Right kidney (tissue), 1 donor: ENCODE measurements around the gene ARHGEF4.

Experiments
- DNase-seq: peaks from one replicate; pipeline ENCODE4 v3.0.0-alpha.2; 2016

The ARHGEF4 gene

DNA sequence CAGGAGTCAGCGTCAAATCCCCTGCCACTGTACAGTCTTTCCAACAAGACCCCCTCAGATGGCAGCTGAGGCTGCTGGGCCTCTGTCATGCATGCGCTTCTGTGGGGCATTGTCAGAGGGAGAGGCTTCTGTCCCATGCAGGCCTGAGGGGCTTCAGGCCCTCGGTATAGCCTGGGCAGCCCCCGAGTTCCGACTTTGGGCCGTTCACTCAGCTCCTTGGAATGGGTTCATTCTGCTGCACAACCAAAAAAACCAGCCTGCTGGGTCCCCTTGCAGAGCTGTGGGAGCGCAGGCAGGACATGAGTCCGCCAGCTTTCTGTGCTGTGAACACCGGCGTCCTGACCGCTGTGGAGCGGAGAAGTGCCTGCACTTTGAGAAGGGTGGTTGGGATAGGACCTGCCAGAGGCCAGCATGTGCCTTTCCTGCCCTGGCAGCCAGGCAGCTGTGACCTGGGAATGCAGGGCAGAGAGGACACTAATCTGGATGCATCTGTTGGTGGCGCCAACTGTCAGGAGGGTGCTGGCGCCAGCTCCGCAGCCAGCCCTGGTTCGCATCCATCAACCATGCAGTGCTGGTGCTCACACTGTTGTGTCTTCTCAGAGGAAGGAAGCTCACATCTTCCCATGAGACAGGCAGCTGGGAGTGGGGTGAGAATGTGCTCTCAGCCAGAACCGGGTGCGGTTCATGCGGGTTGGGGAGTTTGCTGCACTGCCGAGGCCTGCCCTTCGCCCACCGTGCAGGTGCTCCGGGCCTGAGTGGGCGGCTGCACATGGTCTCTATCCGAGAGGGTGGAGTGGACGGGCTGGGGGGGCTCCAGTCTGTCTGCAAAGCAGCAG, 14.3 kb downstream of the ARHGEF4 start:
- no peak for DNase-seq

DNA sequence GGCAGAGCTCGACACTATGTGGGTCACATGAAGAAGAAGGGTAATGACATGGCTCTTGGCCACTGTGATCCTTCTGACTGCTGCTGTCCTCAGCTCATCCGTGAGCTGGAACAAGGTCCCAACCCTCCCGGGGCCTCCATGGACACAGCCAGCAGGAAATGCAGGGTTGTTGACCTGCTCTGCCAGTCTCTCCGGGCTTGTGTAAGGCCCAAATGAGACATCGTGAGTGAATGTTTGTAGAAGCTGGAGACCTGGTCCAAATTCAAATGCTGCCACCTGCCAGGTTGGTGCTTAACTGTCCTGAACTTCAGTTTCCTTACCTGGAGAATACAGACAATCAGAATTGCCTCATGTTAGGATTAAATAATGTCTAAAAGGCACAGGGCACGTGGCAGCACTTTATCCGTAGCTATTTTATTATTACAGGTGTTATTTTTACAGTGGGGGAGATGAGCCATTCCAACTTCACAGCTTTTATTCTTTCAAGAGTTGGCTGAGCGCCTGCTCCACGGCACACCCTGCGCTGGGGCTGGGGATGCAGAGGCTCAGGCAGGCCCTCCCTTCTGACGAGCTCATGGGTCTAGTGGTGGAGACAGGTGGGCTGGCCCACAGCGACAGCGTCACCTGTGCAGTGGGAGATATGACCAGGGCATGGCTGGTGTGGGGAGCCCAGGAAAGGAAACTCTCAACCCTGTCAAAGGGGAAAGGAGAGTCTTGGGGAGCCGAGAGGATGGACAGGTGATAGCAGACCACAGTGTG, 15.1 kb downstream of the ARHGEF4 start:
- DNase-seq, result no peak

DNA sequence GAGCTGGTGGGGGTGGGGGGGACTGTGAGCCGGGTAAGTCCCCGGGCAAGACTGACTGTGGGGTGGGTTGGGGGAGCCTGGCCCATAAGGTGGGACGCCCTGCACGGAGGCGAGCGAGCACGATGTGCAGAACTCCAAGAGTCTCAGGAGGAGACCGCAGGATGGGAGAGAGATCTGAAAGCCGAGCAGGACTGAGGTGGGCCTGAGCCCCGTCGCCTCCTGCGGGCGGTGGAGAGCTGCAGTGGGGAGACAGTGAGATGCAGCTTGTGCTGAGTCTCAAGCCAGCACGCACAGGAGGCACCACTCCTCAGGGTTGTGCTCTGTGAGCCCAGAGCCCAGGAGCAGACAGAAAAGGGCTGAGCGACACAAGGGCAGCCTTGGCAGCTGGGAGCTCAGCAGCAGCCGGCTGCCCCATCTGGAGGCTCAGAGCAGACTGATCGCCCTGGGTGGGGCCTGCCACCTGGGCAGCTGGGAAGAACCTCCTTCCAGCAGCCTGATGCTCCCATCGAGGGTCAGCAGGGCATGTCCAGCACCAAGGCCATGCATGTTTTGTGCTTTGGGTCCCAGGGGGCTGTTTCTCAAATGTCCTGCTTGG, 15.9 kb downstream of the ARHGEF4 start:
- DNase-seq, result no peak

DNA sequence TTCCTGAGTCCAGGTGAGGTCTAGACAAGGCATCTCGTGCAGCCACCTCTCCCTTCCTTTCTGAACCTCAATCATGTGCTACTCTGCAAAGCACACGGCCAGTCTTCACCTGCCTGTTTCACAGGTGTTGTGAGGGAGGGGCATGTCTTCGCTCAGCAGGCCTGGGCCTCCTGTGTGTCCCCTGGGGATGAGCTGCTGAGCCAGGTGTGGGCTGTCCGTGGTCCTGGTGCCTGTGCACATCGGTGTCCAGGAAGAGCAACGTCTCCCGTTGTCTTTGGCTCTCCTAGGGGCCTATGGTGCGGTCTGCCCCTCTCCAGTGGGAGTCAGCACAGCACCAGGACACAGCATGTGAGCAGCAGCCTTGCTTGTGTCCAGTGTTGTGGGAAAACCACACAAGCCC, 16.7 kb downstream of the ARHGEF4 start:
- DNase-seq, result no peak

DNA sequence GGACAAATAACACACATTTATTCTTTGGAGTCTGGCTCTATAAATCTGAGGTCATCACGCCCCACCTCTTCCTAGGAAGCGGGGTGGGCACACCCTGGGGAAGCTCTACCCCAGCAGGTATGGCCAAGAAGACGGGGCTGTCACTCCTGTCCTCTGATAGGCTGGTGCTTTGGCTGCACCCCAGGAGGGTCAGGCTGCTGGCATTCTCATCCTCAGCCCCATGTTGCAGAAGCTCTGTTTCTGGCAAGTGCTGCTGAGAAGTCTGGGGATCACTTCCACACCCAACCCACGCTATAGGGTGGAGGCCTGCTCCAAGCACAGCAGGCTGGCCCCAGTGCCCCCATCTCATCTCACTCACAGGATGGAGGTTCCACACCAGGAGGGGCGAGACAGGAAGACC, 17.6 kb downstream of the ARHGEF4 start:
- DNase-seq, result no peak

DNA sequence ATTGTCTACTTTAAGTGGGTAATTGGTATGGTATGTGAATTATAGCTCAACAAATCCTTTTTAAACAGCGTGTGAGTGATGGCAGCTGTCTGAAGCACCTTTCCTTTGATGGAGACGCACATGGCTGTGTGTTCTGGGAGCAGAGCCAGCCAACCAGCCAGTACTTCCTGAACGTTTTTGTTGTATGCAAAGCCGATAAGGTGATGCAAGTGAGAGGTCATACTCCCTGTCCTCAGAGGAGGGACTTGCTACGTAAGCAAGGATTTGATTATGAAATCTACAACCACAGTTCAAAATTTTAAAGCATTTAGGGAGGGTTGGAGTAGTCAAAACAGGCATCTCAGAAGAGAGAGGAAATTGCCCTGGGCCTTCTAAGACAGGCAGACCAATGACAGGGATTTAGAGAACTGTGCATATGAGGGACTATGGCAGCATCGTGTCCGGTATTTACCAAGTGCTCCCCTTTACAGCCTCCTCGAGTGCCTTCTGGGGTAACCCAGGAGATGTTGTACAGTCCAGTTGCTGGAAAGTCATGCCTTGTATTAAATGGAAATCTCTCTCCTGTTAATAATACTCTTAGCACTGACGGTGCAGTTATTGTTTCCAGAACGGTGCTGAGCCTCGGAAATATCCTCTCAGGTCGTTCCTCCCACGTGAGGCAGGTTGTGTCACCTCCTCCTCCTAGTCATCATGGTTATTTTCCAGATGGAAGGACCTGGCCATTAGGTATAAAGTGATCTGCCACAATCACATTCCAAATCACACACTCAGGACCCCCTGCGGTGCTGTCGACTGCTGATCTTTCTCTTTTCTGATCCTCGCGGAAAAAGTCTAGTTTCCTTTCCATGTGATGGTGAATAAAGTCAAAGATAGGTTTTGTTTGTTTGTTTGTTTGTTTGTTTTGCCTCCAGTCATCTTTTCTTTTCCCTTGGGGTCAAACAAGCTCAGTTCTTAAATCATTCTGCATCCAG, 28.4 kb downstream of the ARHGEF4 start:
- DNase-seq, result no peak

DNA sequence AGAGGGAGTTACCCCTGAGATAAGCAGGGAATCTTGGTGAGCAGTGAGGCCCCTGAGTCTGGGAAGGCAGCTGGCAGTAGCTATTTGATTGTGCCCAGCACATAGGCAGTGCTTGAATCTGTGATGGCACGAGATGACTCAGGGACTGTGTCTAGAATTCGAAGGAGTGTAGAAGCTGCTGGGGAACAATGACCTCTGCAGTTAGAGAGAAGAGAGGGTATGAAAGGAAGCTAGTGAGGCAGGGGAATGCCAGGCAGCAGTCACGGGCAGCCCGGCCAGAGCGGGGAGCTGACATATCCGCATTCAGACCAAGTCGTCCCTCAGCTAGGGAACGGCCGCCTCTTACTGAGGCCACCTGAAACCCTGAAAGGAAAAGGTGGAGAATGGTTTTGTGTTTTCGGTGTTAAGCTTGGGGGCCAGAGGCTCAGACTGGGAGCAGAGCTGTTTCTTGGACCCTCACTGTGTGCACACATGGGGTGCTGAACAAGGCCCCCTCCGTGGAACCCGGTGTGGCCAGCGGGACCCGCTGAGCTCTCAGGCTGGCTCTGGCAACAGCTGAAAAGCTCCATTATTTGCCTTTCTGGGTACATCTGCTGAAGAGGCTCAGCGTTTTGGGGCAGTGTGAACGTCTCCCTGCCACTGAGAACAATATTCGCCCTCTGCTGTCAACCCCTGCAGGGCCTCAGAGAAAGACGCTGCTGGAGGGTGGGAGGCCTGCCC, 32.9 kb downstream of the ARHGEF4 start:
- DNase-seq, result no peak

DNA sequence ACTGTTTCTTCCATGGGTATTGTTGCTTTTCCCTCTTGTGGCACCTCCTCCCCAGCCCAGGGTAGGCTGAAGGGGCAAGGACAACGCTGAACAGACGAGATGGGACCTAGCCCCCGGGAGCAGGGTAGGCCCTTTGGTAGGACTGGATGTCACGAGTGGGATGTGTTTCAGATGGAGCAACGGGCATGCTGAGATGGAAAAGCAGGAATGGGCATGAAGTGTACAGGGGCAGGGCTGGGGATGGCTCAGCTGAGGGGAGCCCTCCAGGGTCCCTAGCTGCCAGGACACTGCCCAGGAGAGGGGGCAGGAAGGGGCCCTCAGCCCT, 33.4 kb downstream of the ARHGEF4 start:
- no peak for DNase-seq

DNA sequence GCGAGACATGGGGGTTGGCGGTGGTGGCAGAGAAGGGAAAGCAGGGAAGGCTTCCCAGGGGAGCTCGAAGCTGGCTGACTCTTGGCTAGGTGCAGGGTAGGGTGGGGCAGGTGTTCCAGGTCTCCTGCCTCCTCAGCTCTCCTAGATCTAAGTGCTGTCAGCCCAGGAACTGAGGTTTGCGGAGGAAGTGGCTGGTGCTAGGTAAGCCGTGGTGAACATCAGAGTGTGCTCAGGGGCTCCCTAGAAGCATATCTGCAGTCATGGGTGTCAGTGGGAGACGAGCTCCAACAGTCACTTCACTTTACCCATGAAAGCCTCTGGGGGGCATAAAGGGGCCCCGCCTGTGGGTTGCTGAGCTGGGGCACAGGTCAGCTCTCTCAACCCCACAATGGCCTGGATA, 34.1 kb downstream of the ARHGEF4 start:
- no peak for DNase-seq

DNA sequence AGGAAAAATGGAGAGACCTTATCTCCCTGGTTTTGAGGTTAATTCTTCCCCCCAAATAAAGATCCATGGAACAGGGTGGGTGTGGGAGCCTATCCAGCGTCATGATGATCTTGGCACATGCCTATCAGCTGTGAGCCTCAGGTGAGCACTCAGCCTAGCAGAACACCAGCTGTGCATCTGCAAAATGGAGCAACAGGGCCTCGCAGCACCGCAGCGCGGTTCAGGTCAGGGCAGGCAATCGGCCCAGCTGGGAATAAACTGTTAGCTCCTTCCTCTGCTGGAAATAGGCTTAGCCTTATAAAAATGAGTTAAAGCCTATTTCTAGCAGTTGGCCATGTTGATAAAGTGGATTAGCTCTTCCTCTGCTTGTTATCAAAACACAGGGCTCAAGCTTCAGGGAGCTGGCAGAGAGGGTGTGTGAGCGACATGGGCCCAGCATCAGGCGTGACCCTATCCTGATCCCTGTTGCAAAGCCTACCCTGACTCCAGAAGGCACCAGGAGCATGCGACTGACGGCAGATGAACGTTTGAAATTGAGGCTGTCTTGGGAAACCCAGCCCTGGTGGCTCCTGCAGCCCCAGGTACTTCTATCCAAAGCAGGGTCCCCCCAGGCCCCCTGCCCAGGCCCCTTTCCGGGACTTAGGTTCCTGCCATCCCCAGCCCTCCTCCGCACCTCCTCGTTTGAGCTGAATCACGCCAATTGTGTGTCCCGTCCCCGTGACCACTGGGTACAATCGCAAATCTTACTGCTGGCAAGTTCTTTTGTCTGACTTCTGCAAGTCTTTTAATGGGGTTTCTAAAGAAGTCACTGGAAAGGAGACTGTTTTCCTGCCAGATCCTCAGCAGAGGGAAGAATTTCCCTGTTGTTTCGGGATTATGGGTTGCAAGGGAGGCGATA, 35.4 kb downstream of the ARHGEF4 start:
- DNase-seq, result no peak

DNA sequence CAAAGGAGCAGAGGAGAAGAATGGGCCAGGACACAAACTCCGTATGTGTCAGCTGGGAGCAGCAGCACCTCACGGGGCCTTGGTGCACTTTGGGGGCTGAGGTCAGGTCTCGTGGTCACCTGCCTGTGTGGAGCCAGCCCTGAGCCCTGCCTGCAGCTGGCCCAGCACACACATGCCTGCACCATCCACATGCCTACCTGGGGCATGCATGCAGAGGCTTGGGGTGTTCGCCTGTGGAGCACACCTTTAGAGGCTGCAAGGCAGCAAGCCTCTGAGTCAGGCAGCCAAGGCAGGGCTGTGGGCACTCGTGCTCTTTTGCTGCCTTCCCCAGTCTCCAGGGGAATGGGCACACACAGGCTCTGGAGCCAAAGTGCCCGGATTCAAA, 36.0 kb downstream of the ARHGEF4 start:
- no peak for DNase-seq

DNA sequence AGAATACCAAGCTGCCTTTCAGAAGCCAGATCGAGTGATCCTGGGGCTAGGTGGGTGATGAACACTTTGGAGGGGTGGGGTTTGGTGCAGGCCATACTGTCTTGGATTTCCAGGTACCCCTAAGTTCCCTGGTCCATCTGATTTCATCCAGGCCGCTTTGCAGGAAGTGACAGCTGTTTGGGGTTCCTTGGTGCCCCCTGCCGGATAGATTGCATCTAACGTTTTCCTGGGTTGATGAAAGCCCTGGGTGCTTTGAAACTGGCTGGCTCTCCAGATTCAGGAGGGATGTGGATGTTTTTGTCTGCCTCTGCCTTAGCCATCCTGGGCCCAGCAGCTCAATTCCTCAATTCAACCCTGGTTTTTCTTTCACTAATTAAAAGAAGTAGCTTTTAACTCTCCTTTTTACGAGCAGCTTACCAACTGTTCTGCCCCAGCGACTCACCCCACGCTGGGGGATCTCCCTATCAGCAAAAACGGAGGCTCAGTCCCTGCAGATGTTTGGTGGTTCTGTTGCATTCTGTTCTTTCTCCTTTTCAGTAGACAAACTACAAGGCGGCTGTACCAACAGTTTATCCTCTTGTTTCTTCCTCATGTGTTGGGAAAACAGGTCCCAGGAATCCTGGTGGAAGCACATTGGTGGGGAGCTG, 37.1 kb downstream of the ARHGEF4 start:
- peak; percentile 52 for DNase-seq

DNA sequence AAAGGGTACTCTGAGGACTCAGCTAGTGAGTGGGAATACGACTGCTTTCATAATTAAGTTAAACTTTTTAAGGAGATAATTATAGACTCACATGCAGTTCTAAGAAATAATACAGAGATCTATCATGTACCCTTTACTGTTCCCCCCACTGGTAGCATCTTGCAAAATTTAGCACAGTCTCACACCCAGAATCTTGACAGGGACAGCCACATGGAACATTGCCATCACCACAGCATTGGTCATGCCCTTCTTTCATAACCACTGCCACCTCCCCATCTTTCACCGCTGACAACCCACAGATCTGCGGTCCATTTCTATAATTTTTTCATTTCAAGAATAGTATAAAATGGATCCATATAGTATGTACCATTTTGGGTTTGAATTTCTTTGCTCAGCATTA, 37.8 kb downstream of the ARHGEF4 start:
- DNase-seq, result no peak

DNA sequence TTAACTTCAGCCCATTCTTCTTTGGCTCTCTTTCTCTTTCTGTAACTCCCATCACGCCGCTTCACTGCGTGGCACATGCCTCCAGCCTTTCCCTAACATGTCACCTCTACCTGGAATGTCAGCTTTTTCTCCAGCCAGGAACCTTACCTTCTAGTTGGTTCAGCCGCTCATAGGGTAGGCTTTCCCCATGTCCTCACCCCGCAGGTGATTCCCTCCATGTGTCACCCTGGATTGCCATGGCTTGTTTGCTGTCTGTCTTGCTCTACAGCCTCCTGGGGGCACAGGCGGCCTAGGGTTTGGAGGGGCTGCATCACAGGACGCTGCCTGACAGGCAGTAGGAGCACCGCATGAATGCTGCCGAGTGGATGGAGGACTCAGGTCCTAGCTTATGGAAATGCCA, 39.2 kb downstream of the ARHGEF4 start:
- no peak for DNase-seq

DNA sequence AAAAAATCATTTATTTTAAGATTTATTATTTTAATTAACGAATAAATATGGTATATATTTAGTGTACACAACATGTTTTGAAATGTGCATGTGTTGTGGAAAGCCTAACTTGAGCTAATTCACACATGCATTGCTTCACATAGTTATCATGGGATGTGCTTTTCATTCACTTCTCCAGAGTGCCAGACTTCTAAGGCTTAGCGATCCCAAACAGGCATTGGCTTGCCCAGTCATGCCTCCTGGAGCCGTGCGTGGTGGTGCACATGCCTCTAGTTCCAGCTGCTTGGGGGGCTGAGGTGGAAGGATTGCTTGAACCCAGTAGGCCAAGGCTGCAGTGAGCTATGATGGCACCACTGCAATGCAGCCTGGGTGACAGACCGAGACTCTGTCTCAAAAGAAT, 40.5 kb downstream of the ARHGEF4 start:
- DNase-seq, result no peak

DNA sequence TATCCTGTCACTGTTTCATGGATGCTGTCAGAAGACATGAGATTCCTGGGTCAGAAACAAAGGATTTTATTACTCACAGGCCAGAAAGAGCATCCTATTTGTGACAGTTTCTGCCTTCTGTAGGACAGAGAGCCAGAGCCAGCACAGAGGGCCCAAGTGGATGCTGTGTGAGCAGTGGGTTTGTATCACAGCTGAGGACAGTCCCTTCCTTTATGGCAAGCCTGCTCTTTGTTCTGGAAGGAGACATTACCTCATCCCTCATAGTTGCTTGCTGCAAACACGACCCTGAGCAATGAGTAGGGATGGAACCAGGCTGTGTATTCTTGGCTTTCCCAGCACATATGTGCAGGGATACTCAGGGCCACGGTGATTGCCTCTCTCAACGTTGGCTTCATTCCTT, 41.6 kb downstream of the ARHGEF4 start:
- no peak for DNase-seq

DNA sequence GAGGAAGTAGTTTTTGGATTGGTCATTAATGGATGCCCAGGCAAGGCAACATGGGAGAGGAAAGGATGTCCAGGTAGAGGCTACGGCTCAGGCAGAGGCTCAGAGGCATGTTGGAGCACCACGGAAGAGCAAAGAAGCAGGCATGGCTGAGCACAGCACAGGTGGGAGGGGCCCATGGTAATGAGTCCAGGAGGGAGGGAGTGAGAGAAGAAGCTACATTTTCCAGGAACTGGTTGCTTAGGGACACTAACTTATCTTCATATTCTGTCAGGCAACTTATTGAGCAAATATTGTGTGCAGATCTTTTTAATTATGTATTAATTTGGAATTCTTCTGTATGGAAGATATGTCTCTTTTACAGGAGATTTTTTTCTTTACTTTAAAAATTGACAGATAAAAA, 42.2 kb downstream of the ARHGEF4 start:
- no peak for DNase-seq

DNA sequence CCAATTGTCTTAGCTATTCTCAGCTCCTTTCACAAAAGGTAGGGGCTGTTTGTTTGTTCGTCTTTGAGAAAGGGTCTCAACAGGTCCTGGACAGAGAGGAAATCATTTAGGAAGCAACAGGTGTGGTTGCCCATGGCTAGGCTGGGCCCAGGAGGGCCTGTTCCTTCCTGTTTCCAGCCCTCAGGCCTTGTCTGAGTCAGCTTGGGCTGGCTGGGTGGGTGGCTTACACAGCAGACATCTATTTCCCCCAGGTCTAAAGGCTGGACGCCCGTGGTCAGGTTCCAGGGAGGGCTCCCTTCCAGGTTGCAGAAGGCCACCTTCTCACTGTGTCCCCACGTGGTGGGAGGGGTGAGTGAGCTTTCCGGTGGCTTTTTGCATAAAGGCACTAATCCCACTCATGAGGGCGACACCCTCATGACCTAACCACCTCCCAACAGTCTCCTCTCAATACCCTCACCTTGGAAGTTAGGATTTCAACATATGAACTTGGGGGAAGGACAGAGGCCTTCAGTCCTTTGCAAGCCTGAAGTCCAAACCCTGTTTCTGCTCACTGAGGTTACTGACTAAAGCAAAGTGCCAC, 45.5 kb downstream of the ARHGEF4 start:
- DNase-seq, result no peak

DNA sequence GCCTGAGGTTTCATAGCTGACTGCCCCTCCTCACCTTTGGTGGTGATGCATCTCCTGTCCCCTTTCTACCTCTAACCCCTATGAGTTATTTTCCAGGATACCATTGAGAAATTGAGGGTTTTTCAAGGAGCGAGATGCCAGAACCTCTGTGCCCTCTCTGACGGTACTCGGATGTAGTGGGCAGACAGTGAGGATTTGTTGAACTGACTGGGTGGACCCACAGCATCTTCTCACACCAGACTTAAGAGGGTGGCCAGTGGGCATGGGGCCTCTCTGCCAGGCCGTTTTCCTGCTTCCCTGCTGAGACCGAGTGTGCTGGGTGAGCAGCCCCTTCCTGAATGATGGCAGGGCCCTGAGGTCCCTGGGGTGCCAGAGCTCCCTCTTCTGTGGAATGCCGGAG, 46.3 kb downstream of the ARHGEF4 start:
- no peak for DNase-seq

DNA sequence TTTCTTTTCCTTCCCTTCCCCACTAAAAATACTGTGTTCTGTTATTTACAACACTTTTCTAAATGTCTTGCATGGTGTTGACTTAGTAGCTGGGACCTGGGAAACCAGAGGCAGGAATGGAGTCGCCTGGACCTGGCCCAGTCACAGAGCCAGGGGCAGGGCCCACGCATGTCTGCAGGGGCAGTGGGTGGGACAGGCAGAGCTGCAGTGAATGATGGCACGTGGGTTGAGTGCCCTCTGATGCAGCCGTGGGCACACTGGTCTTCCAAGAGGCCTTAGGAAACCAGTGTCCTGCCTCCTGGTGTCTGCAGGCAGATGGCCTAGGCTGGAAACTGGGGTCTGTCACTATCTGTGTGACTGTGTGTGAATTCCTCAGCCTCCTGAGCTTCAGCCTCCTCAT, 46.8 kb downstream of the ARHGEF4 start:
- no peak for DNase-seq
